Measurements from ENCODE around the gene CPOX.

GRCh38 chr3:98532709-98533571 lies 60.5 kb downstream of the CPOX start:
- TF ChIP-seq, protein P1, sequence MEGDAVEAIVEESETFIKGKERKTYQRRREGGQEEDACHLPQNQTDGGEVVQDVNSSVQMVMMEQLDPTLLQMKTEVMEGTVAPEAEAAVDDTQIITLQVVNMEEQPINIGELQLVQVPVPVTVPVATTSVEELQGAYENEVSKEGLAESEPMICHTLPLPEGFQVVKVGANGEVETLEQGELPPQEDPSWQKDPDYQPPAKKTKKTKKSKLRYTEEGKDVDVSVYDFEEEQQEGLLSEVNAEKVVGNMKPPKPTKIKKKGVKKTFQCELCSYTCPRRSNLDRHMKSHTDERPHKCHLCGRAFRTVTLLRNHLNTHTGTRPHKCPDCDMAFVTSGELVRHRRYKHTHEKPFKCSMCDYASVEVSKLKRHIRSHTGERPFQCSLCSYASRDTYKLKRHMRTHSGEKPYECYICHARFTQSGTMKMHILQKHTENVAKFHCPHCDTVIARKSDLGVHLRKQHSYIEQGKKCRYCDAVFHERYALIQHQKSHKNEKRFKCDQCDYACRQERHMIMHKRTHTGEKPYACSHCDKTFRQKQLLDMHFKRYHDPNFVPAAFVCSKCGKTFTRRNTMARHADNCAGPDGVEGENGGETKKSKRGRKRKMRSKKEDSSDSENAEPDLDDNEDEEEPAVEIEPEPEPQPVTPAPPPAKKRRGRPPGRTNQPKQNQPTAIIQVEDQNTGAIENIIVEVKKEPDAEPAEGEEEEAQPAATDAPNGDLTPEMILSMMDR (IDR thresholded peaks at IDR 0.05; ENCODE audit: low read length), result no peak
- TF ChIP-seq EZH2phosphoT487 (IDR thresholded peaks at IDR 0.05; ENCODE audit: low read length), result no peak
